RKO (cell line): Measurements from ENCODE around the gene MAGI2.
"Not testable (repeated sequence)": the region's sequence is repeated elsewhere in the genome, so short reads cannot be mapped to it uniquely, and the experiment has no call there.

ENCODE experiments used
- DNase-seq: peaks from one replicate; pipeline ENCODE4 v3.0.0-alpha.2; 2016; ENCODE audit warnings: low spot score

Gene MAGI2

DNA sequence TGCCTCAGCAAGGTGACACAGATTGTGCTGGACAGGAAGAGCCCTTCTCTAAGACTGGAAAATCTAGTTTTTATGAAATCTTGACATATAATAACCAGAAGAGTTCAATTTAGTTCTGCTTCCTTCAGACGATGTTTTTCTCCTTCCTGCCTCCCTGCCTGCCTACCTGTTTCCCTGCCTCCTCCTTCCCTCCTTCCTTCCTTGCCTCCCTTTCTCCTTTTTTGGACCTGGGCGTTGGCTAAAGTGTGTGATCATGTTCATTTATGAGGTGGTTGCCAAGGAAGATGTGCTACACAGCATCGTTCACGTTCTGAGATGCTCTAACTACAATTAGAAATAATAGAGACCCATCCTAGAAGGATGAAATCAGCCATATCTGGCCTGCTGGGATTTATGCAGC is 1430.3 kb downstream of the MAGI2 start:
- DNase-seq = no peak

DNA sequence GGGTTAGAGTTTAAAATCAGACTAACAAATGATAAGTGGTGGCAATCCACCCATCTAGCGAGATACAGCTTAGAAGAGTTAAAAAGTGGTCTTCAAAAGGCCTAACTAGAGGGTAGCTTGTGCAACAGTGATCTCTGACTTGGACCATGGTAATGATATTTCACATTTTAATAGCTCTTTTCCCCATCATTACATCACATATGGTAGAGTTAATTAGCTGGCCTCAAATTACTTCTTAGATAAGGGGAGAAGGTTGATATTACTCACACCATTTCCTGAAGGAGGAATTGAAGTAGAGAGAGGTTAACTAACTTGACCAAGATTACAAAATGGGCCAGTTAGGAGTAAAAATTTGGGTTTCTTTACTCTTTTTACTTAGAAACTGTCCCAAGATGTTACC is 1431.3 kb downstream of the MAGI2 start:
- DNase-seq = no peak

DNA sequence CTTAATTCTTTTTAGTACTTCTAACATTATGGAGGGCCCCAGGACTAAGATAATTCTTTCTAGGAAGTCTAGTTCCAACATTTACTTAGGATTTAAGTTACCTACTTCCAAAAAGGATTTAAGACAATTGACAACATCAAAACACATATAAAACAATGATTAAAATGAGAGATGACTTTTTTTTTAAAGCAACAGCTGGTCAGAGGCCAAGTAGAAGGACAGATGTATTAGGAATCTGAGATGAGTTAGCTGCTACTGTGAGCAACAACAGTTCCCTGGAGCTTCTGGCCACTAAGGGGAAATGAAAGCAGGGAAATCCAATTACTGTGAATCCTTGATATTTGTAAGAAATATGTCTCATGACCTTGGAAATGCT is 1432.6 kb downstream of the MAGI2 start:
- no peak for DNase-seq

DNA sequence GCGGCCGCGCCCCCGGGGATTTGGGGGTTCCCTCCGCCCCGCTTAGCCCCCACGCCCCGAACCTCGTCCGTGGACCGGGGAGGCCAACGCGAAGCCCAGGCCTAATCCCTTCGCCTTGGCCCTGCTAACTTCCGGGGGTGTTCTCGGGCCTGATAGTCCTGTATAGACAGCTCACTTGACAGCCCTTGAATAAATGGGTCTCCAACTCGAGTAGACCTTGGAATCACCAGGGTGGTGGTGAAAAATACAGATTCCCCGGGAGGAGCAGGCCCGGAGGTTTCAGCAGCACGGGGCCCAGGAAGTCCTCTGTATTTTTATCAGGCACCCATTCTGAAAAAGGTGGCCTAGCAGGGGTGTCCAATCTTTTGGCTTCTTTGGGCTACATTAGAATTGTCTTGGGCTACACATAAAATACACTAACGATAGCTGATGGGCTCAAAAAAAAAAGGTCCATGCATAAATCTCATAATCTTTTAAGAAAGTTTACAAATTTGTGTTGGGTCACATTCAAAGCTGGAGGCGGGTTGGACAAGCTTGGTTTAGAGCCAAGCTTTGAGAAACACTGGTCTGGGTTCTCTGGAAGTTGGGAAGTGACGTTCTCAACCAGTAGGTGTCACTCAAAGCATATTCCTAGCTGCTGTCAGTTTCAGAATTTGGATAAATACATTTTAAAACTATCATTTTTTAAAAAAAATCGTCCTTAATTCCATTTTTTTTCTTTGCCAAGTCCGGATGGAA is 1433.2 kb downstream of the MAGI2 start:
- peak; percentile 88 for DNase-seq

DNA sequence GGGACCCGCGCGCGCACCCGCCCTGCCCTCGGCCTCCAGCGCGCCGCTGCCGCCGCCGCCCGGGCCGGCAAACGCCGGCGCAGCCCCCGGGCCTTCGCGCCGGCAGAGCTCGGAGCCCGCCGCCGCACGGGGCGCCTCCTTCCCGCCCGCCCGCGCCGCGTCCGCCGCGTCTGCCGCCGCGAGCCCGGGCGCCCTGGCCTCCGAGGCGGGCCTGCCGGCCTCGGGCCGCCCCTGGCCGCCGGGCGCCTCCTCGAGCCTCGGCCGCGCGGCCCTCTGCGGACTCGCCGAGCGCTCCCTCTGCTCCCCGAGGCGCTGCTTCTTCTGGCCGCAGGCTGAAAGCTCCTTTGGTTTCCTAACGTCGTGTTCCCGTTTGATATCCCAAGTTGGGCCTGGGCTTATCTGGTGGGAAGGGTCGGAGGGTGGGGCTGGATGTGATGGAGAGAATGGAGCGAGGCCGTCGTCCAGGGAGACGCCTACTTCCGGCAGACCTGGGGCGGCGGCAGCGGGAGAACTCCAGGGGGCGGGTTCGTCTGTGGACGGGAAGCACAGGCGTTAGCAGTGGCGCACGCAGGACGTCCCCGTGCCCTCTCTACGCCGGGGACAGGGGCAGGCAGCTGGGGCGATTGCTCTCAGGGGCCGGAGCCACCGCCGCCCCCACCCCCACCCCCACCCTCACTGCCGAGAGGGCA is 1433.9 kb downstream of the MAGI2 start:
- peak; percentile 88 for DNase-seq

DNA sequence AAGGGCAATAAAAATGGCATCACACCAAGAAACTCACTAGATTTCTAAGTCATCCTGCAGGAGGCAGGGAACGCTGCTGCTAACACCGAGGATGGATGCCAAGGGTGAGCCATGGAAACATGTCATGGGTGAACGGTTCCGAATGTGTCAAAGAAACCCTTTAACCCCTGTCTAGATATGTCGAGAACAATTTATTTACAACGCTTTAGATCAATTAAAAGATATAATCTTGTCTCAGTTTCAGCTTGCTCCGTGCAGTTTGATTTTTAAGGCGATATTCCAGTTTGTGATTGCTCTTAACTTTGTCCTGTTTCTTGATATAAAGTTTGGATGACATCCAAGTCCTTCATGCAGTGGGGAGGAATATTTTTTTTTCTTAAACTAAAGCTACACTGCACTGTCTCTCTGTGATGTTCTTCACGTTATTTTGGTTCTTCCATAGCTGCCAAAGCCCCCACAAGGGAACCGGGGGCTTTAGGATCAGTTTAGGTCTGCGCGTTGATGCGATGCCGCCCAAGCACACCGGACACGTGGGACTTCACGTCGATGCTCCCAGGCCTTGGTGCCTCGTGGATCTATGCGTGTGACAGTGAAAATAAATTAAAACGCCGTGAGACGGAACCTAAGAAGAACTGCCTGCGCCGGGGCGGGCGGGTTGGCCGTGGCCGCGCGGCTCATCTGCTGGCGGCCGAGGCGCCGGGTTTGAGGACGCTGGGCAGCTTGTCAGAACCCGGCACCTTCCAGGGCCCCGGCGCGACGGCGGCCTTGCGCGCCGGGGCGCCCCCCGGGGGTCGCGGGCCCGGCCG is 1434.6 kb downstream of the MAGI2 start:
- peak; percentile 85 for DNase-seq

DNA sequence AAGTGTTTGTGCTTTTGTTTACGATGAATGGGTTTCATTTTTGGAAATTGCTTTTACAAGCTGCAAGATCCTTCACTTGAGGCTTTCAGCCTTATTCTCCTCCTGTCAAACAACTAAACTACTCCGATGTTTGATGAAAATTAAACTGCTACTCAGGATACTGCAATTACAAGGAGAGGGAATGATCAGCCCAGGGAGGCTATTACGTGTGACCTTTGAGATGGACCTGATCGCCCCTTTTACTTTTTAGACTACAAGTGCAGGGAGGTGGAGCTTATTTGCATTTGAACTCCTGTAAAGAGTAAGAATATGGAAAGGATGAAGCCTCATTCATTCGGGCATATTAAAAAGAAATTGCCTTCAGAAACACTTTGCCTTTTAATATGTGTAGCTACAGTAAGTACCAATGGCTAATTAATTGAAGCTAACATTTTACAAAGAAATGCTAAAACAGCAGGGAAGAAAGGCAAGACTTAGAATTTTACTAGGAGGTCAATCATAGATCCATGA is 1435.8 kb downstream of the MAGI2 start:
- no peak for DNase-seq

DNA sequence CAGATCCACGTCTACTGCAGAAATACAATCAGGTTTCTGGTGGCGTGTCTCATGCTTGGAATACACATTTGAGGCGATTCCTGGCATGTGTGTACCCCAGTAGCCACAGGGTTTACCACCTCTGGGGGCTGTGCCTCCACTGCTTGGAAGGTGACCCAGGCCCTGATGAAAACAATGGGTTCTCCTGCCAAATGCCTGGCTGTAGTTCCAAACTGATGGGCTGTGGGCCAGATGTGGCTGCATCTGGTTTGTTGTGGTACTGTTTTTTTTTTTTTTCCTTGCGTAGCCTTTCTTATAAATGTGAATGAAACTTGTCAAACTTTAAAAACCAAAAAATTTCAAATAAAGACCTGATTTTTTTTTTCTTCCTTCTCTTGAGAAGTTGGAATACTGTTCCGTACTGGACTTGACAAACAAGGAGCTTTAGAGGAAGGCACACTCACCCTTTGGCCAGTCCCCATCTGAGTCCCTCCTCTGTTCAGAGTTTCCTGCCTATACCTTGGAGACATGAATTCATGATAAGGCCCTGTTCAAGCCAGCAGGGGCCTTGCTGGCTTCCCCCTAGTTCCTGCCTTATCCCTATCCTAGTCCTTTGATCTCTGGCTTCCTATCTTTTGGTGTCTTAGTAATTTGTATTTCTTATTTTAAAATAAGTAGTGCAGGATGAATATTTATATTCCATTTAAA is 1437.8 kb downstream of the MAGI2 start:
- no peak for DNase-seq

DNA sequence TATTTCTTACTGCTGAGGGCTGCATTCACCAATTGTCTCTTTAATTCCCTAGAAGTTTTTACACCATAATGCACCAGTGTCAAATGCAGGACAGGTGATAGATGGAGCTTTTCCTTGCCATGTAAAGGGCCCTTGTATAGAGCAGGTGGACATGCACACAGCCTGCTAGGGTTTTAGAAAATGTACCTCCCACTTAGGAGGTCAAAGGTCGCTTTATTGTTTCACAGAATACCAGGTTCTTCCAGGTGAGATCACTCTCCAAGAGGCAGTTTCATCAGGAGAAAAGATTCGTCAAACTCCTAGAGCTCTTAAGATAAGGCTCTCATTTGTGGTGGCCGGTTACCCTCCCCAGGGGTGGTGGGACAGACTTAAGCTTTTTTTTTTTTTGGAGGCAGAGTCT is 1439.1 kb downstream of the MAGI2 start:
- no peak for DNase-seq

DNA sequence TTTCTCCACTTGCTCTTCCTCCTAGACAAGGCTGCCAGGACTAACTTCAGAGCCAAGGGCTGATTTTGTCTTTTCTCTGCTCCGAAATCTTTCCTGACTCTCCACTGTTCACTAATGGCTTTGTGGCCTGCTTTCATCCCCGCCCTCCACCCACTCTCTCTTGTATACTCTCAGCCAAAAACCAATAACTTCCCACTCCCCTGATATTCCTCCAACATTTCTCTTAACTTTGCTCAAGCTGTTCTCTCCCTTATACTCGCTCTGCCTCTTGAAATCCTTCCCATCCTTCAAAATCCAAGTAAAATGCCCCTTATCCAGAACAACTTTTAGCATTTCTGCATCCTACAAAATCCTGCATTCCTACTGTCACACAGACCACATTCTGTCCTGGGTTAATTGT is 1440.1 kb downstream of the MAGI2 start:
- no peak for DNase-seq

DNA sequence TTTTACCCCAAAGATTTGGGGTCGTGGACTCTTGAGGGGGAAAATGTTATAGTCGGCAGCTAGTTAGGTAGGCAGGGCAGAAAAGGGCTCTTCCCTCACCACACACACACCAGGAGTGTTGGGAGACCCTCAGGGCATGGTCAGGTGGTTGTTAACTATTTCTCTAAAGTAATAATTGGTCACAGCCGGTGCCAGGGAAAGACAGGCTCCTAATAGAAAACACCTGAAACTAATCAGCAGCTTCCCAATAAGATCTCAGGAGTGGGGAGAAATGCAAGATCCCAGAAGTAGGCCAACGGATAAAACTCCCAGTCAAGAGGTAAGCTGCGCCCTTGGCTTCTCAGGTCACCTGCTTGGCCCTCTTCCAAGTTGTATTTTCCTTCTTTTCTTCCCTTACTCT is 1441.8 kb downstream of the MAGI2 start:
- no peak for DNase-seq

DNA sequence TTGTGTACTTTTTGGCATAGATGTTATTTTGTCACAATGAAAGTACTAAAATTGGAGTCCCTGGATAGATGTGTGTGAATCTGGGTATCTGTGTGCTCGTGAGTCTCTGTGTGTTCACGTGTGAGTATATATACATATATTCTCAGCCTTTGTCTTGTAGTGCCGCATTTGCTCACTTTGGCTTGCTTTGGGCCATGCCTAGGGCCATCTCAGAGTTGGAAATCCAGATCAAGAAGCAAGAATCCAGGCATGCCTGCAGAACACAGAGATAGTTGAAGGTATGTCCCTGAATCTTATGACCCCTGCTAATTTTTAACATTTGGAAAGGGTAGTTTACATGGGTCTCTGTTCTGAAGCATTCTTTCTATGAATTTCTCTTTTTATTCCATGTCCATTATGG is 1446.2 kb downstream of the MAGI2 start:
- no peak for DNase-seq

DNA sequence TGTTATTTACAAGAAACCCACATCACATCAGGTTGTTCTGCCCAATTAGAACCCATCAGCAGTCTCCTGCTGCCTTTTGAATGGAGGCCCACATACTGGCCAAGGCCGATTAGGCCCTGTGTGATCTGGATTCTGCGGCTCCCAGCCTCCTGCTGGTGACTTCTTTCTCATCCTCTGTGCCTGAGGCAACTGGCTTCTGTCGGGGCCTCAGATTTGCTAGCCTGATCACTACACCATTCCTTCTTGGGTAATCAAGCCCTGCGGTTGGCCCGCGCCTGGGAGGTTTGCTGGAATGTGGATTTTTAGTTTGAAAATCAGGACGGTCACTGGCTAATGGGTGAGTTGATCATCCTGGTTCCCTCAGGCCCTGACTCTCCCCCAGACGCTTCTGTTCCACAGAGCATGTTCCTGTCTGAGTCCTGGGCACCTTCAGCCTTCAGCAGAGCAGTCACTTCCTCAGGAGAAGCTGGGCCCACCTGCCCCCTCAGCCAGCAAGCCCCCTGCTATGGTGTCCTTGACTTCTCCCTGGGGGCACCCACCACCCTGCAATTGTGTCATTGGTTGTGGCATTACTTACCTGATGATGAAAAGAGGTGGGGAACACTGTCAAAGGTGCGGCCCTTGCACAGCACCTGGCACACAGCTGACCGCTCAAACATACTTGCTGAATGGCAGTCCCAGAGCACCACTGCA is 1447.3 kb downstream of the MAGI2 start:
- no peak for DNase-seq

DNA sequence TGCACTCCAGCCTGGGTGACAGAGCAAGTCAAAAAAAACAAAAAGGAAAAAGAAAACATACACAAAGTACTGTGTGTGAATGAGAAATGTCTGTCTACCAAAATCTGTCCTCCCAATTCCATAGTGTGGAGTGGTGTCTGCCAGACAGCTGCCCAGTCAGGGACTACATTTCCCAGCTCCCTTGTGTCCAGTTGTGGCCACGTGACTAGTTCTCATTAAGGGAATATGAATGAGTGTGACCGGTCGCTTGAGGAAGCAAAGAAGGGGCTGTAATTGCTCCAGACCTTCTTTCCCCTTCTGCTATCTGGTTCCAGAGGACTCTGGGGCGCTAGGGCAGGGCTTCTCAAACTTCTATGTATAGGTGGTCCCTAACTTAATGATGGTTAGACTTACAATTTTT is 1450.8 kb downstream of the MAGI2 start:
- DNase-seq = no peak

DNA sequence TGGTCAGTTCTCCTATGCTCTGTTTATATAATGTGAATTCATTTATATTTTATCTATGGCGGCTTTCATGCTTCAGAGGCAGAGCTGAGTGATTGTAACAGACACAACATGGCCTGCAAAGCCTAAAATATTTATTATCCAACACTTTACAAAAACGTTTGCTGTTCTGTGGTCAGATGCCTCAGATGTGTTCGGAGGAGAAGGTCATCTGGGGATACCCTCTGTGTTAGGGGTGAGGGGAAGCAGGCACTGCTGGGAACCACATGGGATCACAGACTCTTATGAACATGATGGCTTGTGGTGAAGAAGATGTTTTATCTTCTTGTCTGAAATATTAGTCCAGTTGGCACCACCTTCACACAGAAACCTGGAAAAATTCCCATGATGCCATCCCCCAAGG is 1451.4 kb downstream of the MAGI2 start:
- DNase-seq = no peak

DNA sequence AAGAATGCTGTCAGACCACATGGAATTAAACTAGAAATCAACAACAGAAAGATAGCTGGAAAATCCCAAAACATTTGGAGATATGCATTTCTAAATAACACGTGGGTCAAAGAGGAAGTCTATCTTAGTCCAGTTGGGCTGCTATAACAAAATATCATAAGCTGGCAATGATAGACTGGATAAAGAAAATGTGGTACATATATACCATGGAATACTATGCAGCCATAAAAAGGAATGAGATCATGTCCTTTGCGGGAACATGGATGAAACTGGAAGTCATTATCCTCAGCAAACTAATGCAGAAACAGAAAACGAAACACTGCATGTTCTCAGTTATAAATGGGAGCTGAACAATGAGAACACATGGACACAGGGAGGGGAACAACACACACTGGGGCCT is 1454.3 kb downstream of the MAGI2 start:
- DNase-seq = not testable (repeated sequence)

DNA sequence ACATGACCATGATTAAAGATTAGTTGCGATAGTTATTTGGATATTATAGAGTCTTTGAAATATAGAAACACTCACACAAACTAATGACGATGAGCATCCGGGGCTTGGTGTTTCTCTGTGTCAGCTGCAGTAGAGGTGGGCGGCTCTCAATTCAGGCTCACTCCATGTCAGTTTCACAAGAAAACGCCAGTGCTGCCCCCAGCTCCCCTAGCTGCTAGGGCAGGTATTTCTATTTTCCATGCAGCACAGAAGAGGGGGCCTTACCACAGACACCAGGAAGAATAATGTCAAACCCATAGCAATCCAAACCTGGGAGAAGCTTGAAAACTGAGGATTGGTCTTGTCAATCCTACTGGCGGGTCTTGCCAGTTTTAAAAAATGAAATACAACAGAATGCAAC is 1457.8 kb downstream of the MAGI2 start:
- DNase-seq = peak; percentile 36

DNA sequence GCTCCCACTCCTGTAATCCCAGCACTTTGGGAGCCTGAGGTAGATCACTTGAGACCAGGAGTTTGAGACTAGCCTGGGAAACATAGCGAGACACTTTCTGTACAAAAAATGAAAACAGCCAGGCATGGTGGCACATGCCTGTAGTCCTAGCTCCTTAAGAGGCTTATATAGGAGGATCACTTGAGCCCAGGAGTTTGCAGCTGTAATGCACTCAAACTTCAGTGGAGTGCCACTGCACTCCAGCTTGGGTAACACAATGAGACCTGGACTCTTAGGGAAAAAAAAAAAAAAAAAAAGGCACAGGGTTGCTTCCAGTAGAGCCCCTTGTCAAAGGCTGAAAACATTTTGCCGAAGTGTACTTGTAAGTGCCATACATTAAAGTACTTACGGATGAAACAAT is 1459.6 kb downstream of the MAGI2 start:
- DNase-seq = no peak

DNA sequence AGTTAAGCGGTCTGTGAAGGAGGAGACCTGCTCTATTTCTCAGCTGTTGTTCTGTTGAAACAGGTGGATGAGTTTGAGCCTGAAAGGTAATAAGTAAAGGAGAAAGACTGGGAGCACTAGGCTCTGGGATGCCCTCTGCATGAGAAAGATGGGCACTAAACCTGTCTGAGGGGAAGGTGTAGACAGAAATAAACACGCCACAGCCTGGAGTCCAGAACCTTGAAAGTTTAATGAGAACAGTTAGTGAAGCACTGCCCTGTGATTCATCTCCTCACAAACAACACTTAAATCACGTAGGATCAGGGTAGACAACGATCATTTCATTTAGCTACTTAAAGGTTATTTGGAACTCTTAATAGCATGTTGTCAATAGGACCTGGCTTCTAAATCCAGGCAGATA is 1461.8 kb downstream of the MAGI2 start:
- DNase-seq = no peak

DNA sequence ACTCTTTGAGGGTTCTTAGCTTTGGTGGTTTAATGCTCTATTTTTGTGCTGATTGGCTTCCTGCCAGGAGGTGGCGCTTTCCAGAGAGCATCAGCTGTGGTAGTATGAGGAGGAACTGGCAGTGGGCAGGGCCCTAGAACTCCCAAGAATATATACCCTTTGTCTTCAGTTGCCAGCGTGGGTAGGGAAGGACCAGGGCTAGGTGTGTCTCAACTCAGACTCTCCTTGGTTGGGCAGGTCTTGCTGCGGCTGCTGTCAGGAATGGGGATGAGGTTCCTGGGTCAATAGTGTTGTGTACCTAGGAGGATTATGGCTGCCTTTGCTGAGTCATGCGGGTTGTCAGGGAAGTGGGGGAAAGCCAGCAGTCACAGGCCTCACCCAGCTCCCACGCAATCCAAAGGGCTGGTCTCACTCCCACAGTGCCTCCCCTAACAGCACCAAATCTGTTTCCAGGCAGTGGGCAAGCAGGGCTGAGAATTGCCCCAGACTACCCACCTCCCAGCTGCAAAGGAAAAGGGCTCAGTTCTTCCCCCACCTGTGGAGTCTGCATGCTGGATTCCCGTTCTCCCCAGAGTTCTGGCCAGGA is 1463.4 kb downstream of the MAGI2 start:
- DNase-seq = no peak

DNA sequence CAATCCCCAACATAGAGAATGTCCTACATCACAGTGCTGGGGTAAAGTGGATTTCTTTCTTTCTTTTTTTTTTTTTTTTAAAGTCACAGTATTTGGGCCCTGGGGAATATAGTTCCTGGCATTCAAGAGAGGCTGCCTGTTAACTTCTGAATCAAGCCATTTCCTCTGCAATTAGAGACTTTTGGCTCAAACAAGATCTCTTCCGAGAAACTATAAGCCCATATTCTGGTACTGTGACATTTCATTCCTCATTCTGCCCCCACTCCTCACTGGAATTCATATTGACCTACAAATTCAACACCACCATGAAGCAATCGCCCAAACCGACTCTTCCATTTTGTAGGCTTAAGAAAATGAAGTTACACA is 1467.5 kb downstream of the MAGI2 start:
- DNase-seq = no peak
